NOMO-1 treated with DMSO at 0.1 percent for 48 hours (cell line): ENCODE measurements around the gene RIMBP2.

Experiments
- DNase-seq: peaks from one replicate; lab custom pipeline; 2025; ENCODE audit not compliant: unreplicated experiment; lab: John Stamatoyannopoulos, UW

RIMBP2 gene

DNA sequence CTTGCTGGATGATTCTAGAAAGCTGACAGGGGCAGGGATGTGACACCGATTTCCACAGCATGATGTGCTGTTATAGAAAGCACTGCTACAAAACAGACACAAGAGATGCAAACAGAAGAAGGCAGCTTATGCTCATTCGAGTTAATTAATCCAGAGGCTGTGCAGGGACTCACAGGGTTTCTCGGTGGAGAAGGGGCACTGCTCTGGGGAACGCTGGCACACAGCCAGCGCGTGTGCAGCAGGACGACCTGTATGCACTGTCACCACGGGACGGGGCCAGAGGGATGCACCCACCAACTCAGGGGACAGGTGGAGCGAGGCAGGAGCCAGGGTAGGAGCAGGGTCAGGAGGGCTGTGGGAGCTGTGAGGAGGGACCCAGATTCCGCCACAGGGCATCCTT is 143.5 kb downstream of the RIMBP2 start:
- no peak for DNase-seq

DNA sequence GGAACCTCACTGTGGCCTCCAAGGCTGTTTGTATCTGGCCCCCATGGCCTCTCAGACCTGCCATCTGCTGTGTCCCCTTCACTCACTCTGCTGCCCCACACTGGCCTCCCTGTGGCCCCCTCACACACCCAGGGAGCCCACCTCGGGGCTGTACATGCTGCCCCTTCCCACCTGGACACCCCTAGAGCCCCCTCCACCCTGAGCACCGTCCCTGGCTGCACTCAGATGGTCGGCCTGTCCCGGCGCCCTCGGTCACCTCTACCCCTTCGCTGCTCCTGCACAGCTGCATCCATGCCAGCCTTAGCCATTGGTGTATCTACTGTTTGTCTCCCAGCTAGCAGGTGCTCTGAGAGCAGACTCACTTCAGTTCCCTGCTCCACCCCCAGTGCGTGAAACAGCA is 144.4 kb downstream of the RIMBP2 start:
- no peak for DNase-seq

GRCh38 chr12:130571089-130571488 is 145.0 kb downstream of the RIMBP2 start:
- no peak for DNase-seq

GRCh38 chr12:130569521-130569920 is 146.6 kb downstream of the RIMBP2 start:
- no peak for DNase-seq

DNA sequence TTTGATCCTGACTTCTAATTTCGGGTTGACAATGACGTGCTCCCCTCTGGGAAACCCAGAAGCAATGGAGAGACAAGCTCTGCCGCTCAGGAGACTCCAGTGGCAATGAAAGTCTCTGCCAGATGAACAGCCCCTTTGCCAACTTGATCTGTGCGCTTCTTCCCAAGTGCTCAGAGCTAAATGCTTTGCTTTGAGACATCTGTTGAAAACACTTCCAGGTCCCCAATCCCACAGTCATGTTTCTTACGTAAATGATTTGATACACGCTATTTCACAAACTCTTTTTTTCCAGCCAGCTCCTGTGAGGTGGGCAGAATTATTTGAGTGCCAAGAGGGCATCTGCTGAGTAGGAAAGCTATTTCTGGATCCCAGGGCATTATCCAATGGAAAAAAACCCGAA is 147.6 kb downstream of the RIMBP2 start:
- no peak for DNase-seq

- no peak for DNase-seq
Measured at GRCh38 chr12:130568041-130568440, 148.1 kb downstream of the RIMBP2 start.

DNA sequence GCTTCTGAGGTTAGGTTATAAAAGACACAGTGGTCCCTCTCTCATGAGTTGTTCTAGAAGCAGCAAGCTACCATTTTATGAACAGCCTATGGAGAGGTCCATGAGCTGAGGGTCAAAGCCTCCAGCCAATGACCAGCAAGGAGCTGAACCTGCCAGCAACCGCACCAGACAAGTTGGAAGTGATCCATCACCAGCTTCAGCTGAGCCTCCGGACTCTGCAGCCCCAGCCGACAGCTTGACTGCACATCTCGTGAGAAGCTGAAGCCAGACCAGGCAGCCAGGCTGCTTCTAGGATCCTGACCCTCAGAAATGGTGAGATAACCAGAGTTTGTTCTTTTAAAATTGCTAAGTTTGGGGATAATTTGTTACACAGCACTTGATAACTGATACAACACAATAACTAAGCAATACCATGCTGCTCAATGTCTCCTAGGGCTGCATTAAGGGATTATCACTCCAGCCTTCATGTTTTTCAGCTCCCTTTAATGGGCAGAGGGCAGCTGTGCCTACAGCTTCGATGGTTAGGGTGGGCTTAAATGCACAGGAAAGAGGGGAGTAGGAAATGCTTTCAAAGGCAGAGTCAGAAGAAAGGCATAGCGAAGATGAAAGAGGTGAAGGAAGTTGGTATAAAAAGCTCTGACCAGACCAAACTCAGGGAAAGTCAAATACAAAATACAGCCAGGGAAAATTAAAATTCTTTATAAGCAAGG is 149.5 kb downstream of the RIMBP2 start:
- DNase-seq: no peak

DNA sequence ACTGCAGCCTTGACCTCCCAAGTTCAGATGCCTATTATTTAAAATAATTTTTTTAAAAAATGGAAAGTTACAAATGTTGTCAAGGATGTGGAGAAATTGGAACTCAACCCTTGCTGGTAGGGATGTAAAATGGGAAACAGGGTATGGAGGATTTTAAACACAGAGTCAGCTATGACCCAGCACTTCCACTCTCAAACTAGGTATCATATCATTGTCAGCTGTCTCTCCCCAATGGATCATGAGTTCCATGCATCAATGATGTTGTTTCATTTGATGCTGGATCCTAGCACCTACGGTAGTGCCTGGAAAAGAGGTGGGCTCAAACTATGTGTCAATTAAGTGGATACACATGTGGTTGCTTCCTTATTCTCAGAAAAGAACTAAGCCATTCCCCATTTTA is 150.9 kb downstream of the RIMBP2 start:
- DNase-seq: no peak

- no peak for DNase-seq
Measured at GRCh38 chr12:130563323-130563722, 152.8 kb downstream of the RIMBP2 start.

DNA sequence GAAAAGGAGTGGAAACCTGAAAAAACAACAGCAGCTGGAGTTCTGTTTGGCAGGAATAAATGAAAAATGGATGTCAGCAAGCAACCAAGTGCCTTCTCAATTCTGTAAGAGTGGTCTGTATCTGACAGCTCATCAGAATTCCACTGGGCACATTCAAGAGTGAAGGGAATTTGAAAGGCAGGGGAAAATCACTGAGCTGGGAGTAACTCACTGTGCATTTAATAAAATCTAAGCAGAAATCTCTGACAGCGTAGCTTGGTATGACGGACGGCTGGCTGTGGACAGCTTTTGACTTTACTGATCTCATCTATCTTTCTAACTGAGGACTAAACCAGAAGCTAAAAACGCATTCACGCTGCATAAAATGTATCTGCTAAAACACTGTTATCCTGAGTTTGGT is 153.4 kb downstream of the RIMBP2 start:
- DNase-seq: no peak

DNA sequence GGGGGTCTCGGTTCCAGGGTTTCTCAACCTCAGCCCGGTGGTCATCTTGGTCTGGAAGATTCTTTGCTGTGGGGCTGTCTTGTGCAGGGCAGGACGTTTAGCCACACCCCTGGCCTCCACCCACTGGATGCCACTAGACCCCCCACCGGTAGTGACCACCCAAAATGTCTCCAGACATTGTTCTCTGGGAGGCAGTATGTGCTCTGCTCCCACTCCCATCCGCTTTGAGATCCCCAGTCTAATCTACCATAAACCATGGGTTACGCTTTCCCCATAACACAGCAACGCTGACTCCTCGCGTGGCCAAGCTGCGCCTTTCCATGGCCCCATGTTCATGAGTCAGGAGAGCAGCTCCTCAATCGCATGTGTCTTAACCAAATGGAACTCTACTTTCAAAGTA is 155.8 kb downstream of the RIMBP2 start:
- no peak for DNase-seq

DNA sequence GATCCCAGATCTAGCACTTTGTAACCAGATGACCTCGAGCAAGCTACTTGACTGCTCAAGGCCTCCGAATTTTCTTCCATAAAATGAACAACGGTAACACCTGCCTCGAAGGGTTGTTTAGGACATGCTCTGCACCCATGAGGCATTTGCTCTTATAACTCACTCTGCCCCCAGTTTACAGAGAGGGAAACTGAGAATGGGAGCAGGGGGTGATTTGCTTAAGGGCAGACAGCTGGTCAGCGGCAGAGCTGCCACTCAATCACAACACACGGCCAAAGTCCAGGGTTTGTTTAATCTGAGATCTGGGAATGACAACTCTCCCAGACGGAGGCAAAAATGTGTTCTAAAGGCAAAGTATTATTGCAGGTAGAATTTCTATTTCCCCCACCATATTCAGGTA is 156.3 kb downstream of the RIMBP2 start:
- no peak for DNase-seq

DNA sequence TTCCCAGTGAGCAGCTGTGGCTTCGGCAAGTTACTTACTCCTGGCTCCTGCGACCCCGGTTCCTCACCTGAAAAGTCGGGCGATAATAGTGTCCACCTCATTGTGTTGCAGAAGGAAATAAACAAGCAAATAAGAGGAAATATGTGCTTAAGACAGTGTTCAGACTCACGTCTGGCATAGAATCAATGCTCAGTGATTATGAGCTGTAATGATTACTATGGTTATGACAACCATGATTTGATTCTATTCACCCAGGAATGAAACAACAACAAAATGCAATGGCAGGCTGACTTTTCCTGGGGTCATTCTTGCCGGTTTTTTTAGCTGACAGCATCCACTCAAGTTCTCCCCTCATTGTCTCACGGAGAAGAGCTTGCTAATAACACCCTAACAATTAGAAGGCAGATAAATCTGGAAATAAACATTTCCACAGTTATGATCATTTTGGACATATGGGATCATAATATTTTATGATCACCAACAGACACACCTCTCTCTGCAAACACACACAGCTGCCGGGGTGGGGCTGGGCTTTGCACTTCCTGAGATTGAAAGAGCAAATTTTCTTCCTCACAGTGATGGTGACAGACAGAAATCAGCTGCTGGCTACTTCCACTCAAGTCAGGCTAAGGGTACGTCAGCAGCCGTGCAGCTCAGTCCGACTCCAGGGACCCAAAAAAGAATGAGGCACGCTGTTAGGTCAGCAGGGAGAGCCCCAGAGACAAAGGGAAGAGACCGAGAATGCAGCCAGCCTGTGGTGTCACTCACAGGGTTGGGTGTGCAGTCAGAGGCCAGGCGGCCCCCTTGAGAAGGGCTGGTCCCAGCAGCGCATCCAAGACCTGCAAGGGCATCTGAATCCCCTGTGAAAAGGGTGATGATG is 158.0 kb downstream of the RIMBP2 start:
- DNase-seq: no peak

- no peak for DNase-seq
Measured at GRCh38 chr12:130557201-130557600, 158.9 kb downstream of the RIMBP2 start.

- no peak for DNase-seq
Measured at GRCh38 chr12:130556486-130557055, 159.5 kb downstream of the RIMBP2 start.

GRCh38 chr12:130555628-130556485 is 160.2 kb downstream of the RIMBP2 start:
- DNase-seq: no peak

GRCh38 chr12:130555221-130555620 is 160.9 kb downstream of the RIMBP2 start:
- no peak for DNase-seq

DNA sequence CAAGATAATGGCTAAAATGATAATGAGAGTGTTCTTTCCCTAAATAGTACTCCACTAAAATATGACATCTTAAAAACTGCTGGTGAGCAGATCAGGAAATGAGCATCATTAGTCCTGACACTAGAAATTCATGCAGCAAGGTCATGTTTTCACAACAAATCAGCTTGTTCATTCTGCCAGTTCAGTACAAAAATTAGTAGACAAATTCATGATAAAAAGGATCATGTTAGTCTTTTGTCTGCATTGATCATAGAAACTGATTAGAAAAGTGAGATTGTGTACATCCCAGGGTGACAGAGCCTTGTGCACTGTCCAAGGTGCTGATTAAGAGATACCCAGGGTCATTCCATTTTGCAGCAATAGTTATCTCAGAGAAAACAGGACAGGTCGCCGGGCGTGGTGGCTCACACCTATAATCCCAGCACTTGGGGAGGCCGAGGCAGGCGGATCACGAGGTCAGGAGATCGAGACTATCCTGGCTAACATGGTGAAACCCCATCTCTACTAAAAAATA is 163.6 kb downstream of the RIMBP2 start:
- DNase-seq: no peak

- DNase-seq: no peak
Measured at GRCh38 chr12:130549361-130549760, 166.7 kb downstream of the RIMBP2 start.

DNA sequence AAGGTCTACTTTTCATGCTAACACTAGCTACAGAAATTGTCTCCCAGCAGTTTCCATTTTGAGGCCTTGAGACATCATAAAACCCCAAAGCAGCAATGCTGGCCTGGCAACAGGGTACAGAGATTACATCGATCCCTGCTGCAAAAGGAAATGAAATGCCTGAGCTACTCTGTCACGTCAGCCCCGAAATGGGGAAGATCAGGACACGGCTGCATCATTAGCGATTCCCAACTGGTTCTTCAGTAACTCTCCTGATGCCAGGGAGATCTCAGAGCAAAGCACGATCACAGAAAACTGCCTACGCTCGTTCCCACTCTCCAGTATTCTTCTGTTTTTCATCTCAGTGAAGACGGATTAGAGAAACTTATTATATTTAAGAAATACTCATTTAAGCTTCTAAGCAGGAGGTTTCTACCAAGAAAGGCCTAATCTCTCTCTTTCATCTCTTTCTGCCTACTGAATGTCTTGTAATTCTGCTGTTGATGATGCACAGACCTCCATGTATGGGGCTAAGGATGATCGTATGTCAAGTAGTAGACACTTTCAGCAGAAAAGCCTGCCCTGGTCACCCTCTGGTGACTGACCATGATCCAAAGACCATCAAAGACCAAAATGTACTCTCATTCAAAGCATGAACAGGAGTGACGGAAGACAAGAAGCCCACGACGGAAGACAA is 168.5 kb downstream of the RIMBP2 start:
- no peak for DNase-seq
